CMK (cell line): Measurements from ENCODE around the gene XIRP2.
A peak's percentile ranks its signal among the peaks of the same experiment; 100 is the strongest.
"Not testable (repeated sequence)": the region's sequence is repeated elsewhere in the genome, so short reads cannot be mapped to it uniquely, and the experiment has no call there.

Source experiments
- DNase-seq: peaks from one replicate; pipeline ENCODE4 v3.0.0-alpha.2; 2010; ENCODE audit warnings: low read depth

Gene XIRP2

GRCh38 chr2:167052825-167053224 is 164.5 kb downstream of the XIRP2 start:
- DNase-seq, result no peak

GRCh38 chr2:167054881-167055280 is 166.6 kb downstream of the XIRP2 start:
- DNase-seq, result no peak

GRCh38 chr2:167057446-167057845 is 169.2 kb downstream of the XIRP2 start:
- DNase-seq, result no peak

- DNase-seq, result no peak
These were observed 170.9 kb downstream of the XIRP2 start for GRCh38 chr2:167059173-167059572.

- no peak for DNase-seq
These were observed 181.6 kb downstream of the XIRP2 start for GRCh38 chr2:167069855-167070254.

GRCh38 chr2:167075708-167076107 is 187.4 kb downstream of the XIRP2 start:
- DNase-seq, result not testable (repeated sequence)

- DNase-seq, result not testable (repeated sequence)
These were observed 210.7 kb downstream of the XIRP2 start for GRCh38 chr2:167098931-167099330.

GRCh38 chr2:167100506-167100905 is 212.2 kb downstream of the XIRP2 start:
- DNase-seq, result no peak

GRCh38 chr2:167103028-167103756 is 214.9 kb downstream of the XIRP2 start:
- no peak for DNase-seq

GRCh38 chr2:167103757-167104133 is 215.5 kb downstream of the XIRP2 start:
- DNase-seq, result no peak

GRCh38 chr2:167104691-167105090 is 216.4 kb downstream of the XIRP2 start:
- DNase-seq, result no peak

GRCh38 chr2:167109682-167110081 is 221.4 kb downstream of the XIRP2 start:
- not testable (repeated sequence) for DNase-seq

GRCh38 chr2:167110345-167110744 is 222.1 kb downstream of the XIRP2 start:
- DNase-seq, result no peak

GRCh38 chr2:167114018-167114417 is 225.7 kb downstream of the XIRP2 start:
- DNase-seq, result no peak

- no peak for DNase-seq
These were observed 227.3 kb downstream of the XIRP2 start for GRCh38 chr2:167115541-167115940.

- DNase-seq, result no peak
These were observed 234.1 kb downstream of the XIRP2 start for GRCh38 chr2:167122389-167122788.

- no peak for DNase-seq
These were observed 237.9 kb downstream of the XIRP2 start for GRCh38 chr2:167126165-167126564.

- no peak for DNase-seq
These were observed 238.9 kb downstream of the XIRP2 start for GRCh38 chr2:167127135-167127534.

- no peak for DNase-seq
These were observed 239.8 kb downstream of the XIRP2 start for GRCh38 chr2:167128130-167128529.

GRCh38 chr2:167132066-167132465 is 243.8 kb downstream of the XIRP2 start:
- DNase-seq, result no peak

GRCh38 chr2:167132906-167133555 is 244.8 kb downstream of the XIRP2 start:
- no peak for DNase-seq

- DNase-seq, result no peak
These were observed 245.3 kb downstream of the XIRP2 start for GRCh38 chr2:167133614-167134013.

GRCh38 chr2:167134381-167135072 is 246.2 kb downstream of the XIRP2 start:
- peak; percentile 18 for DNase-seq
